Measurements from ENCODE around the gene CUL1. TPM values are rescaled to one million over a fixed set of nuclear protein-coding genes. Genes with fewer than 3 reads are reported as not detected.

The CUL1 gene
- total and polyA plus RNA-seq, 4 donors: 22.9 to 56.5 (median 32.8) TPM

DNA sequence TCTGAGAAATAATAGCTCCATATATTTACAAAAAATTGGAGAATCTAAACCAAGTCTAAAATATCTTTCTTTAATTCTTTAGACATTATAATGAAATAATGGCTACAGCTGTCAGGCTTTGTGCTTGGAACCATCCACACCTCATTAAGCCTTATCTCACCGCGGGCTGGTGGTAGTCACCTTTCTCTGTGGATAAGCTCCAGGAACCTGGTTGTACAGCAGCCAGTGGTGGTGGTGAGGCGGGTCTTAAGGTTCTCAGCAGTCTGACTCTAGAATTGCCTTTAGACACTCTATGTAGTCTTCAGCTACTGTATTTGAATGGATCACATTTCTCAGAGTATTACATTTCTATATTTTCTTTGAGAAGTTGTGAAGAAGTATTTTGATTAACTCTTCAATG, 34.2 kb downstream of the CUL1 start:
- Histone ChIP-seq H3K4me3 (no peak overlapping the region), H3K27ac (ENCODE audit: low read depth in 1 of 2, low read length in 1 of 2) (no peak overlapping the region), H3K36me3 (ENCODE audit: control insufficient read depth in 4 of 4, insufficient read depth in 4 of 4, low read length in 4 of 4) (peaks cover 9 to 19% (median 14%) of the 10 kb centered on the region in 4 donors), H3K9me3 (ENCODE audit: control insufficient read depth in 4 of 4, insufficient read depth in 3 of 4, low read length in 3 of 4) (no peaks in the 10 kb centered on the region), H3K27me3 (ENCODE audit: control insufficient read depth in 3 of 3, insufficient read depth in 3 of 3, low read length in 2 of 3) (no peaks in the 10 kb centered on the region), H3K4me1 (ENCODE audit: control insufficient read depth in 5 of 5, insufficient read depth in 5 of 5, low read length in 5 of 5) (peaks cover 0 to 10% (median 4%) of the 10 kb centered on the region in 5 donors), H3K9ac (ENCODE audit: insufficient read depth in 1 of 2, low read length in 2 of 2) (no peak overlapping the region)
- 80 to 94% methylated on average over 3 of the region's 3 CpGs for WGBS, 2 donors
- TF ChIP-seq CTCF (IDR thresholded peaks at IDR 0.05; ENCODE audit: control extremely low read depth, extremely low read depth): no peak
- ATAC-seq (ENCODE audit: insufficient read depth, low FRiP score): no peak
- DNase-seq: no peak

DNA sequence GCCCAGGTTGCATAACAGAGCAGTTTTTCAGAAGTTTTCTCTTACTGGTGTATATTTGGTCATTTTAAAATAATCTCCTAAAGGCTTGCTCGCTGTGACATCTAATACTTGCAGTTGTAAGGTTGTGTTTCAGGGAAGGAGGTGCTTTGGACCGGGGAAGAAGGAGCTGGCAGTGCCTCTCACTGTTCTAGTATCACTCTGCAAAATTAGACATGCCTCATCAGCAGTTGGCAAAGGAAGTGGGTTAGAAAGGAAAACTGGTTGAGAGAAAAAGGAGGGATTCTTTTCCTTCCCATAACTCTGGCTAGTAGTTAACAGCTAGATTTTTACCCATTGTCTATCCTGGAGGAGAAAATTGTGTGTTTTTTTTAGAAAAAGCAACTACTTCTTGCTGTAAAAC, 34.8 kb downstream of the CUL1 start:
- Histone ChIP-seq H3K27ac (ENCODE audit: low read depth in 1 of 2, low read length in 1 of 2) (no peak overlapping the region), H3K4me3 (no peak overlapping the region), H3K36me3 (ENCODE audit: control insufficient read depth in 4 of 4, insufficient read depth in 4 of 4, low read length in 4 of 4) (peaks cover 10 to 24% (median 18%) of the 10 kb centered on the region in 4 donors), H3K9me3 (ENCODE audit: control insufficient read depth in 4 of 4, insufficient read depth in 3 of 4, low read length in 3 of 4) (no peaks in the 10 kb centered on the region), H3K9ac (ENCODE audit: insufficient read depth in 1 of 2, low read length in 2 of 2) (no peak overlapping the region), H3K27me3 (ENCODE audit: control insufficient read depth in 3 of 3, insufficient read depth in 3 of 3, low read length in 2 of 3) (no peaks in the 10 kb centered on the region), H3K4me1 (ENCODE audit: control insufficient read depth in 5 of 5, insufficient read depth in 5 of 5, low read length in 5 of 5) (peaks cover 0 to 6% (median 4%) of the 10 kb centered on the region in 5 donors)
- TF ChIP-seq CTCF (IDR thresholded peaks at IDR 0.05; ENCODE audit: control extremely low read depth, extremely low read depth): no peak
- DNase-seq (peak in 1 of 3 donors; percentile 9), ATAC-seq (ENCODE audit: insufficient read depth, low FRiP score) (no peak)
- 73 to 78% methylated on average over 2 of the region's 2 CpGs for WGBS, 2 donors

GRCh38 chr7:148735141-148735540, 36.4 kb downstream of the CUL1 start:
- Histone ChIP-seq H3K27me3 (ENCODE audit: control insufficient read depth in 3 of 3, insufficient read depth in 3 of 3, low read length in 2 of 3) (no peaks in the 10 kb centered on the region), H3K9ac (ENCODE audit: insufficient read depth in 1 of 2, low read length in 2 of 2) (no peak overlapping the region), H3K9me3 (ENCODE audit: control insufficient read depth in 4 of 4, insufficient read depth in 3 of 4, low read length in 3 of 4) (no peaks in the 10 kb centered on the region), H3K27ac (ENCODE audit: low read depth in 1 of 2, low read length in 1 of 2) (no peak overlapping the region), H3K36me3 (ENCODE audit: control insufficient read depth in 4 of 4, insufficient read depth in 4 of 4, low read length in 4 of 4) (peaks cover 10 to 27% (median 20%) of the 10 kb centered on the region in 4 donors), H3K4me1 (ENCODE audit: control insufficient read depth in 5 of 5, insufficient read depth in 5 of 5, low read length in 5 of 5) (peaks cover 0 to 5% (median 2%) of the 10 kb centered on the region in 5 donors), H3K4me3 (no peak overlapping the region)
- ATAC-seq (ENCODE audit: insufficient read depth, low FRiP score) (no peak), DNase-seq (no peak)
- no peak for TF ChIP-seq CTCF (IDR thresholded peaks at IDR 0.05; ENCODE audit: control extremely low read depth, extremely low read depth)
- WGBS, 2 donors: 94 to 96% methylated on average over 11 of the region's 11 CpGs

GRCh38 chr7:148735967-148736366, 37.3 kb downstream of the CUL1 start:
- no peaks in the 10 kb centered on the region for H3K27me3 ChIP-seq (ENCODE audit: control insufficient read depth in 3 of 3, insufficient read depth in 3 of 3, low read length in 2 of 3)
- H3K36me3 ChIP-seq (ENCODE audit: control insufficient read depth in 4 of 4, insufficient read depth in 4 of 4, low read length in 4 of 4): peaks cover 10 to 29% (median 22%) of the 10 kb centered on the region in 4 donors
- no peak for DNase-seq
- no peak for TF ChIP-seq CTCF (IDR thresholded peaks at IDR 0.05; ENCODE audit: control extremely low read depth, extremely low read depth)
- peaks cover 0 to 5% (median 2%) of the 10 kb centered on the region in 5 donors for H3K4me1 ChIP-seq (ENCODE audit: control insufficient read depth in 5 of 5, insufficient read depth in 5 of 5, low read length in 5 of 5)
- no peak for ATAC-seq (ENCODE audit: insufficient read depth, low FRiP score)
- H3K27ac ChIP-seq (ENCODE audit: low read depth in 1 of 2, low read length in 1 of 2): no peak overlapping the region
- no peak overlapping the region for H3K9ac ChIP-seq (ENCODE audit: insufficient read depth in 1 of 2, low read length in 2 of 2)
- WGBS, 2 donors: 97 to 98% methylated on average over 3 of the region's 3 CpGs
- H3K9me3 ChIP-seq (ENCODE audit: control insufficient read depth in 4 of 4, insufficient read depth in 3 of 4, low read length in 3 of 4): no peaks in the 10 kb centered on the region
- H3K4me3 ChIP-seq: no peak overlapping the region
